Liver (tissue), 3 donors: ENCODE results near the gene KNDC1.

ENCODE experiments used
- NR2F2 ChIP-seq: IDR thresholded peaks from 2 replicates; pipeline ENCODE4 v1.6.1; 2016; ENCODE audit warnings: antibody characterized with exemption
- SP1 ChIP-seq: IDR thresholded peaks from 2 replicates; pipeline ENCODE4 v1.6.1; 2018; ENCODE audit warnings: antibody characterized with exemption, mild to moderate bottlenecking
- TAF1 ChIP-seq: conservative IDR thresholded peaks from 2 replicates; pipeline ENCODE4 v1.6.1; 2016; ENCODE audit warnings: antibody characterized with exemption, mild to moderate bottlenecking
- TF ChIP-seq, protein P1 (sequence below): fragments of 150-350 bp; IDR thresholded peaks from 2 replicates; pipeline ENCODE4 v1.5.1; 2017; ENCODE audit warnings: improper control_type of control experiment, low read depth, low read length; ENCODE audit not compliant: missing input control
- TF ChIP-seq, protein P2 (sequence below): IDR thresholded peaks from 2 replicates; pipeline ENCODE4 v1.6.1; 2016; ENCODE audit warnings: antibody characterized with exemption
- TF ChIP-seq, protein P3 (sequence below): IDR thresholded peaks from 2 replicates; pipeline ENCODE4 v1.6.1; 2016; ENCODE audit warnings: antibody characterized with exemption
- donor health status: healthy.
- donor health status: healthy.

DNA sequence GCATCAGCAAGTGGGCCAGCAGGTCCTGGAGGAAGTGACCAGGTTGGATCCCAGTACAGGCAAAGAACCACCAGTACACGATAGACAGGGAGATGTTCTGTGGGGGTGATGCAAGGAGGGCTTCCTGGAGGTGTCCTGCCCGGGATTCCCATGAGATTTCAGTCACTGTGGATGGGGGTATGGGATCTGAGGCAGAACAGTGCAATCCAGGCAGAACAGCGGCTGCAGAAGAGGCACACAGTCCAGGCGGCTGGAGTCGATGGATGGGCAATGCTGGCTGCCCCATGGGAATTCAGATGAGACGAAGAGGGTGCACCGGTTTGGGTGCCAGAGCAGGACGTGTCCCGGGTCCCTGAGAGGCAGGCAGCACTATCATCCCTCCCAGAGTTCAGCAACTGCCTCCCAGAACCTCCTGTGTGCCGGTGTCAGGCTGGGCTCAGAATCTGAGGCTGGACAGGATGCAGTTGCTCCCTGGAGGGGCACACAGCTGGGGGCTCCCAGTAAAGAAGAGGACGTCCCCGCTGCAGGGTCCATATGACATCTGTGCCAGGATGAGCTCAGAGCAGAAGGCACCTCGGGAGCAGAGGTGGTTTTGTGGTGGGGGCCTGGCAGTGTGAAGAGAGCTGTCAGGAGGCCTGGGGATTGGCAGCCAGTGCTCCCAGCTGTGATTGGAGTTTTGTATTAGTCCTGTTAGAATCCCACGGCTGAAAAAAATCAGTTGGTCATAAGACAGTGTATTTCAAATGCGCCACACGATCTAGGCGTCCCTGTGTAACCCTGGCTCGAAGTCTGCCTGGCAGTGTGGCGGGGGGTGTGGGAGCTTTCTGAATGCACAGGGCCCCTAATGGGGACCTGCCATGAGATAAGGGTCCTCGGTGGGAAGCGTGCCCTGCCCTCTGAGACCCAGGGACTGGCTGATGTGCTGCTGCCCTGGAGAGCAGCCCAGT is 3.2 kb downstream of the KNDC1 start:
- TF ChIP-seq, protein P1, sequence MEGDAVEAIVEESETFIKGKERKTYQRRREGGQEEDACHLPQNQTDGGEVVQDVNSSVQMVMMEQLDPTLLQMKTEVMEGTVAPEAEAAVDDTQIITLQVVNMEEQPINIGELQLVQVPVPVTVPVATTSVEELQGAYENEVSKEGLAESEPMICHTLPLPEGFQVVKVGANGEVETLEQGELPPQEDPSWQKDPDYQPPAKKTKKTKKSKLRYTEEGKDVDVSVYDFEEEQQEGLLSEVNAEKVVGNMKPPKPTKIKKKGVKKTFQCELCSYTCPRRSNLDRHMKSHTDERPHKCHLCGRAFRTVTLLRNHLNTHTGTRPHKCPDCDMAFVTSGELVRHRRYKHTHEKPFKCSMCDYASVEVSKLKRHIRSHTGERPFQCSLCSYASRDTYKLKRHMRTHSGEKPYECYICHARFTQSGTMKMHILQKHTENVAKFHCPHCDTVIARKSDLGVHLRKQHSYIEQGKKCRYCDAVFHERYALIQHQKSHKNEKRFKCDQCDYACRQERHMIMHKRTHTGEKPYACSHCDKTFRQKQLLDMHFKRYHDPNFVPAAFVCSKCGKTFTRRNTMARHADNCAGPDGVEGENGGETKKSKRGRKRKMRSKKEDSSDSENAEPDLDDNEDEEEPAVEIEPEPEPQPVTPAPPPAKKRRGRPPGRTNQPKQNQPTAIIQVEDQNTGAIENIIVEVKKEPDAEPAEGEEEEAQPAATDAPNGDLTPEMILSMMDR, result no peak
- TF ChIP-seq NR2F2 (no peak), SP1 (no peak), TAF1 (no peak)
- TF ChIP-seq, protein P2, sequence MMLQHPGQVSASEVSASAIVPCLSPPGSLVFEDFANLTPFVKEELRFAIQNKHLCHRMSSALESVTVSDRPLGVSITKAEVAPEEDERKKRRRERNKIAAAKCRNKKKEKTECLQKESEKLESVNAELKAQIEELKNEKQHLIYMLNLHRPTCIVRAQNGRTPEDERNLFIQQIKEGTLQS, result no peak
- TF ChIP-seq, protein P3, sequence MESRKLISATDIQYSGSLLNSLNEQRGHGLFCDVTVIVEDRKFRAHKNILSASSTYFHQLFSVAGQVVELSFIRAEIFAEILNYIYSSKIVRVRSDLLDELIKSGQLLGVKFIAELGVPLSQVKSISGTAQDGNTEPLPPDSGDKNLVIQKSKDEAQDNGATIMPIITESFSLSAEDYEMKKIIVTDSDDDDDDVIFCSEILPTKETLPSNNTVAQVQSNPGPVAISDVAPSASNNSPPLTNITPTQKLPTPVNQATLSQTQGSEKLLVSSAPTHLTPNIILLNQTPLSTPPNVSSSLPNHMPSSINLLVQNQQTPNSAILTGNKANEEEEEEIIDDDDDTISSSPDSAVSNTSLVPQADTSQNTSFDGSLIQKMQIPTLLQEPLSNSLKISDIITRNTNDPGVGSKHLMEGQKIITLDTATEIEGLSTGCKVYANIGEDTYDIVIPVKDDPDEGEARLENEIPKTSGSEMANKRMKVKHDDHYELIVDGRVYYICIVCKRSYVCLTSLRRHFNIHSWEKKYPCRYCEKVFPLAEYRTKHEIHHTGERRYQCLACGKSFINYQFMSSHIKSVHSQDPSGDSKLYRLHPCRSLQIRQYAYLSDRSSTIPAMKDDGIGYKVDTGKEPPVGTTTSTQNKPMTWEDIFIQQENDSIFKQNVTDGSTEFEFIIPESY, result no peak
